Mesenchymal stem cell (in vitro differentiated cells and primary cell): ENCODE data around the gene TMED9.

Experiments
- DNase-seq: peaks from one replicate; pipeline ENCODE4 v3.0.0-alpha.2; 2013
- H2AFZ ChIP-seq: one replicate; pipeline ENCODE4 v1.6.1; 2013; ENCODE audit warnings: low read depth, mild to moderate bottlenecking, control low read depth, inconsistent platforms, low read length, moderate library complexity
- H2AK5ac ChIP-seq: 2 replicates; pipeline ENCODE4 v1.6.1; 2013; ENCODE audit warnings: low read length, moderate library complexity, mild to moderate bottlenecking, inconsistent platforms; ENCODE audit not compliant: severe bottlenecking
- H2BK120ac ChIP-seq: one replicate; pipeline ENCODE4 v1.6.1; 2013; ENCODE audit warnings: low read depth, mild to moderate bottlenecking, inconsistent platforms, low read length, moderate library complexity
- H2BK12ac ChIP-seq, 2 experiments: one replicate each; pipeline ENCODE4 v1.6.1; 2013; ENCODE audit warnings: inconsistent platforms in 2 of 2, low read length in 2 of 2, mild to moderate bottlenecking in 2 of 2, moderate library complexity in 2 of 2, control low read depth in 1 of 2
- H2BK15ac ChIP-seq: one replicate; pipeline ENCODE4 v1.6.1; 2013; ENCODE audit warnings: mild to moderate bottlenecking, low read depth, inconsistent platforms; ENCODE audit not compliant: poor library complexity, severe bottlenecking
- H2BK5ac ChIP-seq: 2 replicates; pipeline ENCODE4 v1.6.1; 2013; ENCODE audit warnings: low read depth, mild to moderate bottlenecking, low read length, control low read depth, inconsistent platforms; ENCODE audit not compliant: poor library complexity, severe bottlenecking
- H3K14ac ChIP-seq, 2 experiments: one replicate each; pipeline ENCODE4 v1.6.1; 2013; ENCODE audit warnings: inconsistent platforms in 2 of 2, low read length in 2 of 2, control low read depth in 1 of 2, mild to moderate bottlenecking in 1 of 2, moderate library complexity in 1 of 2
- H3K18ac ChIP-seq, 2 experiments: one replicate each; pipeline ENCODE4 v1.6.1; 2013; ENCODE audit warnings: inconsistent platforms in 2 of 2, low read length in 2 of 2, control low read depth in 1 of 2, low read depth in 1 of 2, mild to moderate bottlenecking in 1 of 2
- H3K23ac ChIP-seq, 2 experiments: one replicate each; pipeline ENCODE4 v1.6.1; 2013; ENCODE audit warnings: inconsistent platforms in 2 of 2, low read length in 2 of 2, mild to moderate bottlenecking in 2 of 2, moderate library complexity in 2 of 2, control low read depth in 1 of 2
- H3K27ac ChIP-seq: 2 replicates; pipeline ENCODE4 v1.5.1; 2013; ENCODE audit warnings: mild to moderate bottlenecking, moderate library complexity, low read length, control low read depth, inconsistent platforms; ENCODE audit not compliant: poor library complexity, severe bottlenecking
- H3K27me3 ChIP-seq, 2 experiments: 2 replicates each; pipeline versions ENCODE4 v1.6.1 to v1.7.0; 2013; ENCODE audit warnings: low read length in 2 of 2, mild to moderate bottlenecking in 2 of 2, moderate library complexity in 2 of 2, control low read depth in 1 of 2, inconsistent platforms in 1 of 2; ENCODE audit not compliant: control insufficient read depth in 1 of 2, insufficient read depth in 1 of 2
- H3K36me3 ChIP-seq, 2 experiments: 2 replicates each; pipeline versions ENCODE4 v1.6.1 to v1.7.0; 2013; ENCODE audit warnings: low read length in 2 of 2, control low read depth in 1 of 2, inconsistent platforms in 1 of 2, low read depth in 1 of 2, mild to moderate bottlenecking in 1 of 2; ENCODE audit not compliant: insufficient read depth in 2 of 2, control insufficient read depth in 1 of 2
- H3K4ac ChIP-seq, 2 experiments: one replicate each; pipeline ENCODE4 v1.6.1; 2013; ENCODE audit warnings: inconsistent platforms in 2 of 2, low read length in 2 of 2, mild to moderate bottlenecking in 2 of 2, moderate library complexity in 2 of 2, control low read depth in 1 of 2, low read depth in 1 of 2
- H3K4me1 ChIP-seq: 2 replicates; pipeline ENCODE4 v1.6.1; 2013; ENCODE audit warnings: low read depth, low read length, control low read depth; ENCODE audit not compliant: control insufficient read depth, insufficient read depth
- H3K4me2 ChIP-seq: 2 replicates; pipeline ENCODE4 v1.6.1; 2013; ENCODE audit warnings: low read length, mild to moderate bottlenecking, inconsistent platforms; ENCODE audit not compliant: poor library complexity, severe bottlenecking
- H3K4me3 ChIP-seq, 2 experiments: 2 replicates each; pipeline versions ENCODE4 v1.5.1 to v1.7.0; 2013; ENCODE audit warnings: low read length in 2 of 2, mild to moderate bottlenecking in 2 of 2, control low read depth in 1 of 2, low read depth in 1 of 2; ENCODE audit not compliant: insufficient read depth in 1 of 2
- H3K79me1 ChIP-seq: replicated peaks from 2 replicates; pipeline ENCODE4 v1.6.1; 2013; ENCODE audit warnings: mild to moderate bottlenecking, control low read depth, low read length, inconsistent platforms; ENCODE audit not compliant: poor library complexity, severe bottlenecking
- H3K9ac ChIP-seq: 2 replicates; pipeline ENCODE4 v1.7.0; 2013; ENCODE audit warnings: mild to moderate bottlenecking, low read length, moderate library complexity
- H3K9me3 ChIP-seq: 2 replicates; pipeline ENCODE4 v1.7.0; 2013; ENCODE audit warnings: mild to moderate bottlenecking, low read length; ENCODE audit not compliant: control insufficient read depth
- H4K8ac ChIP-seq: one replicate; pipeline ENCODE4 v1.6.1; 2013; ENCODE audit warnings: inconsistent platforms, mild to moderate bottlenecking, low read length, moderate library complexity
- H4K91ac ChIP-seq: one replicate; pipeline ENCODE4 v1.6.1; 2013; ENCODE audit warnings: mild to moderate bottlenecking, low read length, inconsistent platforms
- WGBS: methylation state at CpG from one replicate; pipeline ENCODE4 v1.1.7; 2013; ENCODE audit warnings: mixed read lengths; 5-methylcytosine and 5-hydroxymethylcytosine counted together

Gene TMED9

GRCh38 chr5:177598477-177598876 lies 6.5 kb downstream of the TMED9 start:
- Histone ChIP-seq H3K36me3 (peaks cover 35 to 37% of the 10 kb centered on the region in 2 experiments), H3K4me3 (peak overlapping the region in 1 of 2 experiments; percentile 30), H3K18ac (no peak overlapping the region), H2AK5ac (no peak overlapping the region), H3K27ac (no peak overlapping the region), H3K14ac (no peak overlapping the region), H2BK12ac (no peak overlapping the region), H4K8ac (no peak overlapping the region), H2BK120ac (no peak overlapping the region), H2BK15ac (no peak overlapping the region), H3K27me3 (no peaks in the 10 kb centered on the region), H3K4me1 (peaks cover 20% of the 10 kb centered on the region), H3K79me1 (peaks cover 38% of the 10 kb centered on the region), H3K23ac (no peak overlapping the region), H3K9me3 (no peaks in the 10 kb centered on the region), H2AFZ (no peak overlapping the region), H4K91ac (no peak overlapping the region), H3K4me2 (no peak overlapping the region), H2BK5ac (no peak overlapping the region), H3K4ac (no peak overlapping the region), H3K9ac (no peak overlapping the region)
- no peak for DNase-seq
- WGBS, result 75% methylated on average over 2 of the region's 5 CpGs

- Histone ChIP-seq H3K4me2 (peak within 1 kb of the TSS; percentile 96), H3K36me3 (peaks cover 23 to 38% of the 10 kb centered on the region in 2 experiments), H2BK5ac (peak within 1 kb of the TSS; percentile 39), H3K14ac (peak within 1 kb of the TSS in 1 of 2 experiments; percentile 0), H3K4me1 (peaks cover 18% of the 10 kb centered on the region), H4K91ac (peak within 1 kb of the TSS; percentile 88), H2AK5ac (no peak within 1 kb of the TSS), H3K23ac (peak within 1 kb of the TSS; percentile 18 to 73), H2BK15ac (peak within 1 kb of the TSS; percentile 86), H3K27me3 (no peaks in the 10 kb centered on the region), H2BK120ac (peak within 1 kb of the TSS; percentile 36), H3K9ac (peak within 1 kb of the TSS; percentile 95), H3K4ac (peak within 1 kb of the TSS; percentile 88 to 91), H3K18ac (peak within 1 kb of the TSS; percentile 81 to 88), H3K27ac (peak within 1 kb of the TSS; percentile 68), H3K4me3 (peak within 1 kb of the TSS; percentile 86 to 92), H3K9me3 (no peaks in the 10 kb centered on the region), H2BK12ac (peak within 1 kb of the TSS in 1 of 2 experiments; percentile 33), H4K8ac (peak within 1 kb of the TSS; percentile 98), H2AFZ (peak within 1 kb of the TSS; percentile 96), H3K79me1 (peaks cover 36% of the 10 kb centered on the region)
- under 1% methylated on average over 70 of the region's 86 CpGs for WGBS
- peak; percentile 73 for DNase-seq
These were observed 7.9 kb downstream of the TMED9 start, which contains the start of gene B4GALT7 for GRCh38 chr5:177599731-177600507. TSS of gene B4GALT7 (plus strand) at chr5:177600132. CDS start at chr5:177600211, 79 bp downstream.

- H2AK5ac ChIP-seq, result no peak overlapping the region
- H3K79me1 ChIP-seq, result peaks cover 30% of the 10 kb centered on the region
- H3K9me3 ChIP-seq, result no peaks in the 10 kb centered on the region
- peak overlapping the region in 1 of 2 experiments; percentile 0 for H3K14ac ChIP-seq
- no peak overlapping the region for H2BK5ac ChIP-seq
- peak overlapping the region; percentile 1 to 71 for H3K4ac ChIP-seq
- peak overlapping the region; percentile 95 for H3K9ac ChIP-seq
- H3K18ac ChIP-seq, result peak overlapping the region in 1 of 2 experiments; percentile 75
- no peak overlapping the region for H2AFZ ChIP-seq
- DNase-seq, result peak; percentile 54
- 13% methylated on average over 16 of the region's 16 CpGs for WGBS
- peak overlapping the region; percentile 82 for H4K8ac ChIP-seq
- peaks cover 16% of the 10 kb centered on the region for H3K4me1 ChIP-seq
- H2BK120ac ChIP-seq, result no peak overlapping the region
- H2BK12ac ChIP-seq, result no peak overlapping the region
- H2BK15ac ChIP-seq, result peak overlapping the region; percentile 15
- H3K36me3 ChIP-seq, result peaks cover 23 to 38% of the 10 kb centered on the region in 2 experiments
- no peak overlapping the region for H3K23ac ChIP-seq
- H4K91ac ChIP-seq, result no peak overlapping the region
- H3K27me3 ChIP-seq, result no peaks in the 10 kb centered on the region
- peak overlapping the region; percentile 48 for H3K27ac ChIP-seq
- peak overlapping the region; percentile 86 to 92 for H3K4me3 ChIP-seq
- peak overlapping the region; percentile 69 for H3K4me2 ChIP-seq
These were observed 8.6 kb downstream of the TMED9 start for GRCh38 chr5:177600508-177601018.

- H2AK5ac ChIP-seq, result no peak overlapping the region
- no peaks in the 10 kb centered on the region for H3K9me3 ChIP-seq
- no peak overlapping the region for H3K27ac ChIP-seq
- H4K91ac ChIP-seq, result no peak overlapping the region
- peak overlapping the region in 1 of 2 experiments; percentile 92 for H3K4me3 ChIP-seq
- H3K9ac ChIP-seq, result peak overlapping the region; percentile 95
- peak overlapping the region in 1 of 2 experiments; percentile 38 for H3K4ac ChIP-seq
- H2BK120ac ChIP-seq, result no peak overlapping the region
- H4K8ac ChIP-seq, result no peak overlapping the region
- H2BK5ac ChIP-seq, result no peak overlapping the region
- H3K4me1 ChIP-seq, result peaks cover 13% of the 10 kb centered on the region
- no peak for DNase-seq
- H2BK15ac ChIP-seq, result no peak overlapping the region
- H3K36me3 ChIP-seq, result peaks cover 23 to 38% of the 10 kb centered on the region in 2 experiments
- H2BK12ac ChIP-seq, result no peak overlapping the region
- H3K18ac ChIP-seq, result no peak overlapping the region
- H3K79me1 ChIP-seq, result peaks cover 27% of the 10 kb centered on the region
- WGBS, result 97% methylated on average over 11 of the region's 11 CpGs
- H3K23ac ChIP-seq, result peak overlapping the region in 1 of 2 experiments; percentile 5
- H3K4me2 ChIP-seq, result peak overlapping the region; percentile 69
- no peak overlapping the region for H2AFZ ChIP-seq
- H3K27me3 ChIP-seq, result no peaks in the 10 kb centered on the region
- no peak overlapping the region for H3K14ac ChIP-seq
These were observed 9.1 kb downstream of the TMED9 start for GRCh38 chr5:177601126-177601525.
